GM18868 (cell line): Measurements from ENCODE around the gene GIGYF1.

Source experiments
- ATAC-seq: cut with Tn5 transposase; IDR thresholded peaks from one replicate; pipeline ENCODE4 v1.9.1; 2021; ENCODE audit warnings: mild to moderate bottlenecking, moderate library complexity; ENCODE audit not compliant: unreplicated experiment

The GIGYF1 gene

GRCh38 chr7:100632951-100633717 is 60.9 kb downstream of the GIGYF1 start:
- ATAC-seq = peak; percentile 63

- no peak for ATAC-seq
These were observed 64.0 kb downstream of the GIGYF1 start for GRCh38 chr7:100630066-100630465.
